Globus pallidus (tissue), 1 donor: Measurements from ENCODE around the gene PRKACB.
"Not testable (repeated sequence)": the region's sequence is repeated elsewhere in the genome, so short reads cannot be mapped to it uniquely, and the experiment has no call there.

Experiments
- DNase-seq: peaks from one replicate; pipeline ENCODE4 v3.0.0-alpha.2; 2015; ENCODE audit warnings: low spot score

The PRKACB gene

GRCh38 chr1:84143796-84144565 lies at the start of gene PRKACB:
Gene PRKACB (plus strand): TSS chr1:84144271. CDS start chr1:84144362, 91 bp downstream.
- no peak for DNase-seq

GRCh38 chr1:84095308-84095707 lies 48.8 kb upstream of the PRKACB start:
- no peak for DNase-seq

- DNase-seq: no peak
Measured at GRCh38 chr1:84096176-84096575, 47.9 kb upstream of the PRKACB start.

- no peak for DNase-seq
Measured at GRCh38 chr1:84101204-84101603, 42.9 kb upstream of the PRKACB start.

- DNase-seq: peak; percentile 78
Measured at GRCh38 chr1:84103197-84103992, 40.7 kb upstream of the PRKACB start.

- DNase-seq: not testable (repeated sequence)
Measured at GRCh38 chr1:84107538-84107937, 36.5 kb upstream of the PRKACB start.

- DNase-seq: no peak
Measured at GRCh38 chr1:84107955-84108354, 36.1 kb upstream of the PRKACB start.

- no peak for DNase-seq
Measured at GRCh38 chr1:84108900-84109578, 35.0 kb upstream of the PRKACB start.

GRCh38 chr1:84110629-84111028 lies 33.4 kb upstream of the PRKACB start:
- no peak for DNase-seq

GRCh38 chr1:84116558-84116957 lies 27.5 kb upstream of the PRKACB start:
- DNase-seq: no peak

GRCh38 chr1:84117868-84118267 lies 26.2 kb upstream of the PRKACB start:
- no peak for DNase-seq

GRCh38 chr1:84121360-84121759 lies 22.7 kb upstream of the PRKACB start:
- DNase-seq: no peak

GRCh38 chr1:84122780-84123382 lies 21.2 kb upstream of the PRKACB start:
- peak; percentile 78 for DNase-seq

GRCh38 chr1:84133479-84133878 lies 10.6 kb upstream of the PRKACB start:
- DNase-seq: no peak

GRCh38 chr1:84135341-84135740 lies 8.7 kb upstream of the PRKACB start:
- no peak for DNase-seq

- DNase-seq: no peak
Measured at GRCh38 chr1:84141182-84142003, 2.7 kb upstream of the PRKACB start.

- DNase-seq: no peak
Measured at GRCh38 chr1:84145068-84145467, 997 bp downstream of the PRKACB start.

GRCh38 chr1:84146411-84147032 lies 2.5 kb downstream of the PRKACB start:
- no peak for DNase-seq

- no peak for DNase-seq
Measured at GRCh38 chr1:84148758-84149157, 4.7 kb downstream of the PRKACB start.

GRCh38 chr1:84152649-84153056 lies 8.6 kb downstream of the PRKACB start:
- DNase-seq: no peak

- no peak for DNase-seq
Measured at GRCh38 chr1:84155517-84155916, 11.4 kb downstream of the PRKACB start.
